DMS 273 (cell line): ENCODE results near the gene GMPPB.

Experiments
- DNase-seq: peaks from one replicate; lab custom pipeline; 2025; ENCODE audit not compliant: unreplicated experiment; lab: John Stamatoyannopoulos, UW

Gene GMPPB

DNA sequence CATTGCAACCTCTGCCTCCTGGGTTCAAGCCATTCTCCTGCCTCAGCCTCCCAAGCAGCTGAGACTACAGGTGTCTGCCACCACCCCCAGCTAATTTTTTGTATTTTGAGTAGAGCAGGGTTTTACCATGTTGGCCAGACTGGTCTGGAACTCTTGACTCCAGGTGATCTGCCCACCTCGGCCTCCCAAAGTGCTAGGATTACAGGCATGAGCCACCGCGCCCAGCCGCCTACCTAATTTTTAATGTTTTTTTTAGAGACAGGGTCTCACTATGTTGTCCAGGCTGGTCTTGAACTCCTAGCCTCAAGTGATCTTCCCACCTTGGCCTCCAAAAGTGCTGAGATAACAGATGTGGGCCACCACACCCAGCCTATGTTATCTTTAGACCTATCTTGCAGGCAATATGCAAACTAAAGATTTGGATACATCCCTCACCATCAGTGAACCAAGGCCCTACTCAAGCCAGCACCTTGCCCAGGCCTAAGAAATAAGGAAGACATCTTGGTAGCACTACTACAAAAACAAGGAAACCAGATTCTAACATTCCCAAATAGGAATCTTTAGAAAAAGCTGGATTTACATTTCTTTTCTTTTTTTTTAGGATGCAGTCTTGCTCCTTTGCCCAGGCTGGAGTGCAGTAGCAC, 6.3 kb upstream of the GMPPB start:
- no peak for DNase-seq

DNA sequence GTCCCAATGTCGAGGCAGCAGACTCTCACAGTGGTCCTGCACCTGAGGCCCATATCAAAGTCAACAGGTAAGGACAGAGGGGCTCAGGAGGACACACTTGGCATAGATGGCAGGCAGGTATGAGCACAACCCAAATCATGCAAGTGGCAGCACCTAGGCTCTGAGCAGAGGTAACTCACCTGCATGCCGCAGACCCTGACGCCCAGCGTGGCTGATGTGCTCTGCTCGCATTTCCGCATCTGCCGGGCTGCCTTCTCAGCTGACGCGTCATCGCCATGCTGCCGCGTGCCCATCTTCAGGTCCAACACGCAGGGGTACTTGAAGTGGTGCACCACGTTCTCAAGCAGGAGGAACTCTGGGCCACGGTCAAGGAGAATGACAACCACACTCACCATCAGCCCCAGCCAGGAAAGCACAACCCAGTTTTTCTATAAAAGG, 4.2 kb upstream of the GMPPB start:
- DNase-seq: no peak

DNA sequence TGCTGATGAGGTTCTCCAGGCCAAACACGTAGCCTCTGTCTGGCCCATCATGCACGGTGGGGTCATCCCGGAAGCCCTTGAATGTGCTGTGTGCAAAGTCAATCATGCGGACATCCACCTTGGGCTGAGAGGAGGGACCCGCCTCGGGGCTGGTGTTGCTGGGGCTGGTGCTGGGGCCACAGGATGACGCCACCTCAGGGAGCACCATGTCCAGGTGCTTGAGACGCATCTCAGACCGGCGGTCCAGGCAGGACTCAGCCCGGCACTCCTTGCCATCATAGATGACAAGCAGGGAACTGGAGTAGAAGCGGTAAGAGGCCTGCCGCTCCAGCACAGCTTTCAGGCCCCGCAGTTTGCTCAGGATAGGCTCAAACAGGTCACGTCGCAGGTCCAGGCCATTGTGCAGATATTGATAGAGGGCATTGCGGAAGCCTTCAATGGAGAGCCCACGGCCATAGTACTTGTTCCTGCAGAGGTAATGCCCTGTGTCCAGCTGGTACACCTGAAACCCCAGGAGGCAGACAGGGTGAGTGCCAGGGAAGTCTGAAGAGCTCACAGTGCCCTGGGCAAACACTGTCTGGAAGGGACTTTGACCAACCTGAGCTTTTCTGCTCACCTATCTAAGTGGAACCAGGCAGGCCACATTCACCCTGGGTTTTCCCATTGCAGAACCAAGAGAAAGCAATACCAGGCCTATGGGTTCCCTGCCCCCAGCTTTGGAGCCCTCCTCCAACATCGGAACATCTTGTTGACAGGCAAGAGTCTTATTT, 3.6 kb upstream of the GMPPB start:
- DNase-seq: no peak

DNA sequence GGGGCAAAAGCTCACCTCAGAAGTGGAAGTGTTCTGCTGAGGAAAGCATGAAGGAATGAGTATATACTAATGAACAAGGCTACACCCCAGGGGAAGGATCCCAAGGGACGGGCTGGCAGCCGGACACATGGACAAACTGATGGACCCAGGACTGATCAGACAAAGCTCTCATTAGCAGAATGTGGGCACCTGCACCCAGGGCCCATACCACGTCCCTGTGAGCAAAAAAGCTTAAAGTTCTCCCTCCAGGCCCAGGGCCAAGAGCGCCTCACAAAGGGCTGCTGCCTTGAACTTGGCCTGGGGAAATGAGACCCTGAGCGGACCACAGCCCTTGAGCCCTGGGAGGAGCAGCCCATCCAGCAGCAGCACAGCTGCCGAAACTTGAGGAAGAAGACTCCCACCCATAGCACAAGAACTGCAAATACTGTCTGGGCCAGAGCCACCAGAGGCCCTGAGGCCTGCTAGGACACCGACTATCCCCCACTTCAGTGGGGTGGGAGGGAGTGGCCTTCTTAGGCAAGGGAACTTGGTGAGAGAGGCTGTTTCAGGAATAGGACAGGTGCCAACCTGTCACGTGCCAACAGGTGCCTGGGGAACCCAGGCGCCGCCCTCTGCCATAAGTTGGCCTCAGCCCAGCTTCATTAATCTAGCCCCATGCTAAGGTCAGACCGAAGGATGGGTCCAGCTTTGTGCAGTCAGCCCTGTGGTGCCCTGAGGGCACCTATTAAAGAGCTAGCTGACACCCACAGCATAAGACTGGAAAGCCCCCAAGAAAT, 2.3 kb upstream of the GMPPB start:
- DNase-seq: no peak

DNA sequence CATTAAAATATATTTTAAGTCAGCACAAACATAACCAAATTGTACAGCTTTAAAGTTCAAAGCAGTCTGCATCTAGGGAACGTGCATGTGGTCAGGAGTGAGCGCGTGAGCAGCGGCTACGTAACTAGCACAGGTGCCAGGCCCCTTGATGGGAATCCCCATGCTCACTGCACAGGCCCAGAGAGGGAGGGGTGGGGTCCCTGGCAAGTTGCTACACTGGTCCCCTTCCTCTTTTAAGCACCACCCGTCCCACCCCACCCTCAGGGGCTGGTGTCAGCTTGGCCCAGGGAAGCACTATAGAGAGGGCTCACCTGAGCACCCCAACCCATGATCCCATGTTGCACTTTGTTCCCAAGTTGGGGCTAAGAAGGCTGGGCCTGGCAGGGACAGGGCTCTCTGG, 835 bp upstream of the GMPPB start:
- no peak for DNase-seq

DNA sequence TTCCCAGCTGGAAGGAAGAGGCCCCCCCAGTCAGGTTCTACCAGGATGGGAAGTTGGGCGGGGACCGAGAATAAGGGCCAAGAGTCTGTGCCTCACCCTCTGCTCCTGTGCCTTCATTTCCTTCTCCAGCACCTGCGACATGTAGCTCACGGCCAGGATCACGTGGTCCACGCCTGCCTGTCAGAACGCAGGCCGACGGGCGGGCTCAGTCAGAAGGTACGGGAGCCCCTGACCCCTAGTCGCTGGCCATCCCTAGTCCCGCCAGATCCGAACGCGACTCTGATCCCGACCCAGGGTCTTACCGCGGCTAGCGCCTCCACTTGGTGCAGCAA, 489 bp downstream of the GMPPB start:
- DNase-seq: peak; percentile 56

DNA sequence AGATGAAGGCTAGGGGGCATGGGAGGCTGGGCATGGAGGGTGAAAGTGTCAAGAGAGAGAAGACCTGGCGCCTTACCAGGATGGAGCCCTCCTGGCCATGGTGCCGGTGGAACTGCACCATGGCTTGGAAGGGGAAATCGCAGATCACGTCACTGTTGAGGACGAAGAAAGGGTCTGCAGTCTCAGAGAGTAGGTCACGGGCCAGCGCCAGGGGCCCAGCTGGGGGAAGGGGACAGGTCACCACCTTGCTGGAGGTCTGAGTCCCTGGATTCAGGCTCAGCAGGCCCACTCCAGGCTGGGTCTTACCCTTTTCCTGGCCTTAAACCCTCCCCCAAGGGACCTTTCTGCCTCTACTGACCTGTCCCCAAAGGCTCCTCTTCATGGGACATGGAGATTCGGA, 855 bp downstream of the GMPPB start:
- DNase-seq: peak; percentile 28

DNA sequence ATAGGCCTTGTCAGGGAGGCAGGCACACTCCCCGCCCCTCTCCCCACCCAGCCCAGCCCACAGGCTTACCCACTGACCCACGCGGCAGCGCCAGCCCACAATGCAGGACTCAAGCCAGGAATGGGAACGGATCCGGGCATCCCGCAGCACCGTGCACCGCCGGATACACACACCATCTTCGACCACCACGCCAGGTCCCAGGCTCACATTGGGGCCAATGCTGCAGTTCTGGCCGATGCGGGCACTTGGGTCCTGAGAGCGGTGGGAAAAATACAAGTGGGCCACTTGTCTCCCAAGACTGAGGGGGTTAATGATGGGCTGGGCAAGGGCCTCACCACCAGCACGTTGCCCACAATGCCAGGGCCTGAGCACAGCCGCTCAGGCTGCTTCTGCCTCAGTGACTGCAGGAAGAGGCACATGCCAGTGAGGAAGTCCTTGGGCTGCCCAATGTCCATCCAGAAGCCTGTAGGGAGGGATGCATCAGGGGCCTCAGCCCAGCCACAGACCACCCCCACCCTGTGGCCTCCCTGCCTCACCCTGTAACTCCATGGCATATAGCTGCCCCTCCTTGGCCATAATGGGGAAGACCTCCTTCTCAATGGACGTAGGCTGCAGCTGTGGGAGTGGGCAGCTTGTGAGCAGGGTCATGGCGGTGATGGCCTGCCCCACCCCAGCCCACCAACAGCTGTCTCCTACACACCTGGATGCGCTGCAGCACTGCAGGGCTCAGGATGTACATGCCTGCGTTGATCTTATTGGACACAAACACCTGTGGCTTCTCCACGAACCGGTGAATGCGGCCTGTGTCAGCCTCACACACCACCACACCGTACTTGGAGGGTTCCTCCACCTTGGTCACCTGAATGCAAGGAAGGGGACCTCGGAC, 1.6 kb downstream of the GMPPB start:
- no peak for DNase-seq

DNA sequence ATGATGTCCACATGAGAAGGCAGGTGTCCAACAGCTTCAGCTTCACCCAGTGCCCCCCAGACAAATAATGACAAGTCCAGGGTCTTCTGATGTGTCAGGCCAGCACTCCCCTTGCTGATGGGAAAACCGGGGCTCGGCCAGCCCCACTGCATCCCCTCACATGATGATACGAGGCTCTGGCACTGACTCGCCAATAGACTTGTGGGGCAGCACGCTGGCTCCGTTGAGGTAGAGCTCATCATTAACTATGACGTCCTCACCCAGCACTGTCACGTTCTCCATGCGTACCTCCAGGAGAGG, 2.2 kb downstream of the GMPPB start:
- no peak for DNase-seq

DNA sequence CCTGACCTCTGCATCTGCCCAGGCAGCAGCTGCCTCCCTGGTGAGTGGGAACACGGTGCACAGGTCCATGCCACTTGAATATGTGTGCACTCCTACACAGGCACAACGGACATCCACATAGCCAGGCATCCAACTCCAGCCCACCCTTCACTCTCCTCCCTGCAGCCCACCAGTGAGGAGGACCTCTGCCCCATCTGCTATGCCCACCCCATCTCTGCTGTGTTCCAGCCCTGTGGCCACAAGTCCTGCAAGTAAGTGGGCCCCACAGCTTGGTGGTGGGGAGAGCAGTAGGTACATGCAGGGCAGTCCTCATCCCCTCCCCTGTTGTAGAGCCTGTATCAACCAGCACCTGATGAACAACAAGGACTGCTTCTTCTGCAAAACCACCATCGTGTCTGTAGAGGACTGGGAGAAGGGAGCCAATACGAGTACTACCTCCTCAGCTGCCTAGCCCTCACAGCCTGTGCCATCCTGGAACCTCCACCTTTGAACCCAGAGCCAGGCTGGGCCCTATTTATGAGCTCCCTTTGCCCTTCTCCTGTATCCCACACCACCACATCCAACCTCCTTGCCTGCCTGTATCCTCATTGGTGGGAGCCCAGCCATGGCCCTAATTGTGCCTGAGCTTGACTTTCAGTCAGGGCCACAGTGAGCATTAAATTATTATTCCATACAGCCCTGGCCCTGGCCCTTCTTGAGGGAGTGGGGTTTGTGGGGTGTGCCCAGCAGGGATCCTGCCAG, 2.7 kb downstream of the GMPPB start:
- DNase-seq: no peak

DNA sequence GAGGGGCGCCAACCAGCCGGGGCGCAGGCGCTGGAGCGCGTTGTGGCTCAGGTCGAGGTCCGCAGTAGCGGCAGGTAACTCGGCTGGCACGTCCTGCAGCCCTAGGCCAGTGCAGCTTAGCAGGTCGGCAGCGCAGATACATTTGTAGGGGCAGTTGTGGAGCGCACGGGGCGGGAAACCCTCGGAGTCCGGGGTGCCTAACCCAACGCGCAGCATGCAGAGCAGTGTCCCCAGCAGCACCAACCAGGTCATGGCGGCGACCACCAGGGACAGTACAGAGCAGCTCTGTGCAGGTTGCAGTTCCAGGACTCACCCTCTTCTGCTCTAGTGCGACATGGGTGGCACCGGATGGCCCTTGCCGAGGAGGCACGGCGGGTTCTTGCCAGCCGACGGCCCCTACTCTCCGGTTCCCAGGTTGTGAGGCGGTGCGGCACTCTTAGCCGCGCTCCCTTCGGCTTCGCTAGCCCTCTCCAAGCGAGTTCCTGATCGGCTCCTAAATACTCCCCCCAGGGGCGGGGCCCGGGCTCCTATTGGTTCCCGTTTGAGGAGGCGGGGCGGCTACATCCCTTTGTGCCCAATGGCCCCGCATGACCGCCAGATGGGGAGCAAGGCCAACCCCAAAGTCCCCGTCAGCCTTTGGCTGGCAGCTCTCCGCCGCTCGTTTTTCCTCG, 4.4 kb downstream of the GMPPB start, which contains the start of gene AMIGO3:
AMIGO3 (minus strand) TSS at position 471 of the 671 bp plus-strand sequence; CDS start at position 252, 219 bp downstream.
- DNase-seq: peak; percentile 98

DNA sequence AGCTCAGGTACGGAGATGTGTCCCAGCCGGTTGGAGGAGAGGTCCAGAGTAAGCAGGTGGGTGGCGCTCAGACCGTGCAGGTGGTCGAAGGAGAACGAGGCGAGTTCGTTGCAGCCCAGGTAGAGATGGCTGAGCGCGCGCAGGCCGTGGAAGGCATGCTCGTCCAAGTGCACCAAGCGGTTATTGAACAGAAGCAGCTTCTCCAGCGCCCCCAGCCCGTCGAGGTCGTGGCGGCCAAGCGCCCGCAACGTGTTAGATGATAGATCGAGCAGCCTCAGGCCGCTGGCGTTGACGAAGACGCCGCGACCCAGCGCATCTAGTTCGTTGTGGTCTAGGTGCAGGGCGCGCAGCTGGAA, 4.9 kb downstream of the GMPPB start:
- DNase-seq: no peak

DNA sequence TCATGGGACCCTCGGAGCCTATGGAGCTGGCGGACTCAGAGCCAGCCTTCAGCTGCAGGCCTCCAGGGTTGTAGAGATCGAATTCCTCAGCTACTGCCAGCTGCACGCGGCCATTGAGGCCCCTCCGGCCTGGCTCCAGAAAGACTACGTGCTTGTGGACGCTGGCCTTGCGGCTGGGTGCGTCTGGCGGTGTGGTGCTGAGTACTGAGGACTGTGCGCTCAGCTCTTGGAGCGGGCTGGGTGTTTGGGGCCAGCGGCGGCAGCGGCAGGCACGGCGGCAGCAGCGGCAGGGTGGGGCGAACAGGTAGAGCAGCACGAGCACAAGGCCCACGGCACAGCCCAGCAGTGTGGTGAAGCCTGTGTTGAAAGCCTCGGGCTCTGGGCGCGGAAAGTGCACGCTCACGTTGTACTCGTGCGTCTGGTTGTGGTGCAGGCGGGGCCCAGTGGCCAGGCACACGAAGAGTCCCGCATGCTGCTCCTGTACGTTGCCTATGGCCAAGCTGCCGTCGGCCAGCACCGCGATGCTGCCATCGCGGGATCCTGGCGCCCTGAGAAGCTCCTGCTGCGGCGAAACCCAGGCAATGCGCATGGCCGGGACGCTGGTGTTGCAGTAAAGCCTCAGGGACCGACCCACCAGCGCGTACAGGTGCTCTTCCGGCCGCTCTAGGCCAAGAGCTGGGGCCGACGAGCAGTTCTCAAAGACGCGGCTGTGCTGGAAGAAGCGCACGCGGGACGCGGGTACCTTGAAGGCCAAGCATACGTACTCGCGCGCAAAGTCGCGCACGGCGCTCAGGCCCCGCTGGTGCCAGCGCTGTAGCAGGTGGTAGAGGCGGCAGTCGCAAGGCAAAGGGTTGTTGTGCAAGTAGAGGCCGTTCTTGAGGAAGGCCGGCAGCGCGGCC, 5.5 kb downstream of the GMPPB start:
- DNase-seq: no peak

DNA sequence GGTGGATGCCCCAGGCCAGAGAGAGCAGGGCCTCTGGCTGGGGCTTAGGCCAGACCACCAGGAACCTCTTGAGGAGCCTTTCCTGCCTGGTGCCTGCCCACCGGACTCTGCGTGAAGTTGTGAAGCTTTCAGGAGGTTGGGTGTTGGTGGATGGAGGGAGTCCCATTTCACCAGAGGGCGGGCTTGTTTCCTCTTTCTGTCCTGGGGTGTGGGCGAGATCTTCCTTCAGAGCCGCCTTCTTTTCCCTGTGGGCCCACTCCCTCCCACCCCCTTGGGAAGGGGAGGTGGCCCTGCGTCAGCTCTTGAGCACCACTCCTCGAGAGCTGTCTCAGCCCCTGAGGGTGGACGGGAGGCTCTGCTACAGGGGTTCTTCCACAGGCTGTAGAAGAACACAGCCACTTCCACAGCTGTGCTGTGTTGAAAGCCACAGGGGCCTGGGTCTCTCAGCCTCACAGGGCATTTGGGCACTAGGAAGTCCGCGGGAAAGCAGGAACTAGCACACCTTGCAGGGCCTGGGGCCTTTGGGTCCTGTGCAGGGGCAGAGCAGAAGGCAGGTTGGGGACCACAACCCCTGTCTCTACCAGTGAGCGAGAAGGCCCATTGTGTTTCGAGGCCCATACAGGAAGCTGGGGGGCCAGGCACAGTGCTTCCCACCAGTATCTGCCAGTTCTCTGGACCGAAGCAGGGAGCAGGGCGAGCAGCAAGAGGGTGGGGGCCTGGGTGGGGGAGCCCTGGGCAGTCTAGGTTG, 6.4 kb downstream of the GMPPB start:
- DNase-seq: no peak

DNA sequence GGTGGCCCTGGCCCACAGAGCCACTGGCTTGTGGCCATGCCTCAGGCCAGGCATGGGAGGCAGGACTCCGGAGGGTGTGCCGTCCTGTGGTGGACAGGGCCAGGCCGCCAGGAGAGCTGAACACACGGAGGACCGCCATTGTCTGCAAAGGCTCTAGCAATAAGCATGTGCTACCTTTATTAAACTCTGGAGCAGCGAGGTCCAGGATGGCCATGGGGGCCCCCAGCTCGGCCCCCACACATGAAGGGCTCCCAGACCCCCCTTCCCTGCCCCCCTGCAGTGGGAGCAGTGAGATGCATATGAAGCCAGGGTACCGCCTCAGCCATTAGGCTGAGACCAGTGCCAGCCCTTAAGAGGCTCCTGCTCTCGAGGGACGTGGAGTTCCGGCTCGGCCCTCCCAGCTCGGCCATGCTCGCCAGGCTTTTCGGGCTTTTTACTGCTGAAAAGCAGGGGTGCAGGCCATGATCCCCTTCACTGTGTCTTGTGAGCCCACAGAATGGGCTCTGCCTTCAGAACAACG, 7.0 kb downstream of the GMPPB start:
- no peak for DNase-seq

DNA sequence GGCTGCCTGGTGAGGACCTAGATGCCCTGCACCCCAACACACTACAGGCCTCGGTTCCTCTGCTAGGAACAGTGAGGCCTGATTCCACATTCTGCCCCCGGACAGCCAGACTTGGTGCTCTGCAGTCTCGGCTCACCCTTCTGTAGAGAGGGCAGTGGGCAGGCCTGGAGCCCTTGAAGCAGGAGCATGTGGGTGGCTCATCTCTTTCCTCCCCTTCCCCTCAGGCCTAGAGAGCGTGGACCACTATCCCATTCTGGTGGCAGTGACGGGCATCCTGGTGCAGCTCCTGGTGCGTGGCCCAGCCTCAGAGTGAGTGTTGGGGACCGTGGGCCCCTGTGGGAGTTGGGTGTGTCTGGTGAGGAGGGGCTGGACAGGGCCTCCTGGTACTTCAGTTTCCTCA, 7.6 kb downstream of the GMPPB start:
- no peak for DNase-seq

DNA sequence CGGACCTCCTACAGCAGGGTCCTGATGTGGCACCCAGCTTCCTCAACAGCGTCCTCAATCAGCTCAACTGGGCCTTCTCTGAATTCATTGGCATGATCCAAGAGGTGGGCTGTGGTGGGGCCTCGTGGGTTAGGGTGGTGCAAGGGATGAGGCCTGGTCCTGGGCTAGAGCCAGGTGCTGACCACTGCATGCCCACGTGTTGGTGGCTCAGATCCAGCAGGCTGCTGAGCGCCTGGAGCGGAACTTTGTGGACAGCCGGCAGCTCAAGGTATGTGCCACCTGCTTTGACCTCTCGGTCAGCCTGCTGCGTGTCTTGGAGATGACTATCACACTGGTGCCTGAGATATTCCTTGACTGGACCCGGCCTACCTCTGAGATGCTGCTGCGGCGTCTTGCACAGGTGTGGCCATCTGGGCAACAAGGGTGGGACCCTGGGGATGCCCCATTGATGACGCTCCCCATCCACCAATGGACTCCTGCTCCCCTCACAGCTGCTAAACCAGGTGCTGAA, 8.1 kb downstream of the GMPPB start:
- DNase-seq: no peak
